Measurements from ENCODE around the gene CCDC51.
"Not testable (repeated sequence)": the region's sequence is repeated elsewhere in the genome, so short reads cannot be mapped to it uniquely, and the experiment has no call there.

The CCDC51 gene

GRCh38 chr3:48465531-48466378 lies 25.8 kb upstream of the CCDC51 start:
- DNase-seq (ENCODE audit: low spot score) = peak; percentile 76

GRCh38 chr3:48465237-48465530 lies 25.3 kb upstream of the CCDC51 start:
- DNase-seq (ENCODE audit: low spot score) = no peak

GRCh38 chr3:48464713-48465221 lies 24.8 kb upstream of the CCDC51 start:
- DNase-seq (ENCODE audit: low spot score) = no peak

- DNase-seq (ENCODE audit: low spot score) = no peak
Observed at GRCh38 chr3:48463703-48464102, 23.8 kb upstream of the CCDC51 start.

GRCh38 chr3:48461767-48462166 lies 21.8 kb upstream of the CCDC51 start:
- DNase-seq (ENCODE audit: low spot score) = not testable (repeated sequence)

GRCh38 chr3:48460517-48460902 lies 20.6 kb upstream of the CCDC51 start:
- no peak for DNase-seq (ENCODE audit: low spot score)

- DNase-seq (ENCODE audit: low spot score) = no peak
Observed at GRCh38 chr3:48459773-48460516, 20.0 kb upstream of the CCDC51 start.

- DNase-seq (ENCODE audit: low spot score) = no peak
Observed at GRCh38 chr3:48459331-48459730, 19.4 kb upstream of the CCDC51 start.

GRCh38 chr3:48456456-48456855 lies 16.5 kb upstream of the CCDC51 start:
- no peak for DNase-seq (ENCODE audit: low spot score)

GRCh38 chr3:48451270-48451669 lies 11.4 kb upstream of the CCDC51 start:
- DNase-seq (ENCODE audit: low spot score) = no peak

GRCh38 chr3:48446425-48447193 lies 6.7 kb upstream of the CCDC51 start, which contains the start of gene ATRIP:
Gene ATRIP (plus strand): TSS chr3:48446737. CDS start chr3:48446846, 109 bp downstream.
- DNase-seq (ENCODE audit: low spot score) = peak; percentile 98

GRCh38 chr3:48446043-48446424 lies 6.1 kb upstream of the CCDC51 start:
- DNase-seq (ENCODE audit: low spot score) = no peak

GRCh38 chr3:48445277-48445882 lies 5.5 kb upstream of the CCDC51 start:
- DNase-seq (ENCODE audit: low spot score) = no peak

GRCh38 chr3:48441940-48442339 lies 2.0 kb upstream of the CCDC51 start:
- no peak for DNase-seq (ENCODE audit: low spot score)

GRCh38 chr3:48440590-48440958 lies 655 bp upstream of the CCDC51 start:
- no peak for DNase-seq (ENCODE audit: low spot score)

GRCh38 chr3:48437812-48438211 lies 2.1 kb downstream of the CCDC51 start:
- no peak for DNase-seq (ENCODE audit: low spot score)

GRCh38 chr3:48436855-48437254 lies 3.1 kb downstream of the CCDC51 start:
- DNase-seq (ENCODE audit: low spot score) = no peak

GRCh38 chr3:48436477-48436787 lies 3.5 kb downstream of the CCDC51 start:
- no peak for DNase-seq (ENCODE audit: low spot score)

GRCh38 chr3:48435774-48436476 lies 4.0 kb downstream of the CCDC51 start:
- peak; percentile 85 for DNase-seq (ENCODE audit: low spot score)

GRCh38 chr3:48435223-48435595 lies 4.7 kb downstream of the CCDC51 start:
- no peak for DNase-seq (ENCODE audit: low spot score)

- DNase-seq (ENCODE audit: low spot score) = no peak
Observed at GRCh38 chr3:48434591-48435222, 5.2 kb downstream of the CCDC51 start.

Data from D341Med (cell line).